GM18508 (cell line): ENCODE measurements around the gene HNRNPUL2.
"Not testable (repeated sequence)": the region's sequence is repeated elsewhere in the genome, so short reads cannot be mapped to it uniquely, and the experiment has no call there.

Experiments used
- ATAC-seq: cut with Tn5 transposase; IDR thresholded peaks from one replicate; pipeline ENCODE4 v1.9.1; 2021; ENCODE audit warnings: moderate number of reproducible peaks; ENCODE audit not compliant: insufficient read depth, unreplicated experiment

HNRNPUL2 gene

DNA sequence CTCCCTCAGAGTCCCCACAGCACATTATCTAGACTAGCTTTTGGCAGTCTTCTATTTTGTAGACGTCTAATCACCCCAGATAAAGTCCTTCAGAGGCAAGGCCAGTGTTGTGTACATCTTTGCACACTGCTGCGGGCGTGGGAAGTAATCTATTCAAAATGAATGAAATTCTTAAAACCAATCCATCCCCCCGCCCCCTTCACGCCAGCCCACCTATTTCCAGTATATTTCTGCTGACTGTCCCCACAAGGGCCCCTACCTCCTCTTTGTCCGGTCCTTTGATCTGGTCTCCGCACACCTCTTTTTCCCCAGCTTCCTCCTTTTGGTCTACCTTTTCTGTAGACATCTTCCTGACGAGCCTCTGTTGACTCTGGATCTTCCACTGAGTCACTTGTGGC, 20.4 kb downstream of the HNRNPUL2 start:
- no peak for ATAC-seq

DNA sequence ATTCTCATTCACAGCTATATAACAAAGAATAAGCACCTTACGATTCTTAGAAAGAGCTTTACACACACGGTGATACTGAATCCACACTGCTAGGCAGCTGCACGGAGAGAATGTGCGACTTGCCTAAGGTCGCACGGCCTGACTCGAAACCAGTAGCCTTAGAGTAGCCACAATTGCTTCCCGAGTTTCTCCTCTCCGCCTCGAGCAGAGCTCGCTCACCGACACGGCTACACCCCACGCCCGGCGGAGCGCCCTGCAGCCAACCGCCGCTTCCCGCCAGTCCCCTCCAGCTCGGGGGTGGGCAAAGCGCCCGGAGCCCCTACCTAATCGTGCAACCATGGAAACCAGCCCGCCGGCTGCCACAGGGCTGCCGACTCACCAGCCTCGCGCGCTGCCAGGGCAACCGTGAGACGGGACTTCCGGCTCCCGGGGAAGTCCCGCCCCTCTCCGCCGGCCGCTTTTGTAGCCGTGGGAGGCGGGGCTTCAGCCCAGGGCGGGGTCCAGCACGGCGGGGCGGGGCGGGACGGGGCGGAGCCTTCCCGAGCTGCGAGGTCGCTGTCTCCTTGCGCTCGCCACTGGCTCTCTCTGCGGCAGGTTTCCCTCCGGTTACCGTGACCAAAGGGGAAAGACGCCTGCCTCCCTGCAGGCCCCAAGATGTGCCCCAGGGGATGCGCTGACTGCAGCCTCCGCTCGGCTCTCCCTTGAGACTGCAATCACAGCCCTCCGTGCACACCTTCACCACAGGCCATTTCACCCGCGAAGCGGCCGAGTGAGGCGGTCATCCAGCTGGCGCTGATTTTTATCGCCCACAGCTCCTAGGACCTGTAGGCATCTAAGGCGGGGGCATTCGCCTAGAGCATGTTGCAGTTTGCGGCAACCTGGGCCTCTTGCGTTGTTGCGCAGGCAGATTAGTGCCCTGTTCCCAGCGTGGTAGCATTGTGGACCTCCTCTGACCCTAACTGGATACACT, 21.1 kb downstream of the HNRNPUL2 start:
- no peak for ATAC-seq

DNA sequence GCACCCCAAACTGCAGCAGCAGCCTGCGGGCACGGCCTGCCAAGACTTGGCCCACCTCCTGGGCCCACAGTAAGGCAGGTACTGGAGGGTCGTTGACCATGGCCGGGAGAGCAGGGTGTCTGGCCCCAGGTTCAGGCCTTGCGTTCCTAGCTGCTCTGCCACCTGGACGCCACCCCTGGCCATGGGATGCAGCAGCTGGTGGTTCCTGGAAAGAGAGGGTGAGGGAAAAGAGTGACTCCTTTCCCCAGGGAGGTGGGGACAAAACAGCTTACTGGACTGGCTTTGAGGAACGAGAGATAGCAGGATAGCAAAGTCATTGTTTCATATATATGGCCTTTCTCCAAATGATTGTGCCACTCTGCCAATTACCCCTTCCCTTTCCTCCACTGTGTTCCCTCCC, 21.8 kb downstream of the HNRNPUL2 start:
- ATAC-seq: no peak

DNA sequence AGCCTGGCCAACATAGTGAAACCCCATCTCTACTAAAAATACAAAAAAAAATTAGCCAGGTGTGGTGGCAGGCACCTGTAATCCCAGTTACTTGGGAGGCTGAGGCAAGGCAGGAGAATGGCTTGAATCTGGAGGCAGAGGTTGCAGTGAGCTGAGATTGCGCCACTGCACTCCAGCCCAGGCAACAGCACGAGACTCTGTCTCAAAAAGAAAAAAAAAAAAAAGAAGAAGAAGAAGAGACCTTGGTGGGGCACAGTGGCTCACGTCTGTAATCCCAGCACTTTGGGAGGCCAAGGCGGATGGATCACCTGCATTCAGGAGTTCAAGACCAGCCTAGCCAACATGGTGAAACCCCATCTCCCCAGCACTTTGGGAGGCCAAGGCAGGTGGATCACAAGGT, 23.3 kb downstream of the HNRNPUL2 start:
- ATAC-seq: not testable (repeated sequence)

DNA sequence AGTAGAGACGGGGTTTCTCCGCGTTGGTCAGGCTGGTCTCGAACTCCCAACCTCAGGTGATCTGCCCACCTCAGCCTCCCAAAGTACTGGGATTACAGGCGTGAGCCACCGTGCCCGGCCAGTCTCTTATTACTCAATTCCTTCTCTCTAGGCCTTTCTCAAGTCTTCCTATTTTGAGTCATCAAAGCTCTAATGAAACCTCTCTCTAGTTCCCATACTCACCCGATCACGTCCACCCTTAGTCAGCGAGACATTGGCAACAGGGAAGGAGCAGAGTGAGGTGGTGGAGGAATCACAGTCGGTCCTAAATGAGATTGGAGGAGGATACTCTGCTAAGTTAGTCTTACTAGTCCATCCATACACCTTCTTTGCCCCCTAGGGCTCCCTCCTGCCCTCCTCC, 25.0 kb downstream of the HNRNPUL2 start:
- ATAC-seq: no peak

DNA sequence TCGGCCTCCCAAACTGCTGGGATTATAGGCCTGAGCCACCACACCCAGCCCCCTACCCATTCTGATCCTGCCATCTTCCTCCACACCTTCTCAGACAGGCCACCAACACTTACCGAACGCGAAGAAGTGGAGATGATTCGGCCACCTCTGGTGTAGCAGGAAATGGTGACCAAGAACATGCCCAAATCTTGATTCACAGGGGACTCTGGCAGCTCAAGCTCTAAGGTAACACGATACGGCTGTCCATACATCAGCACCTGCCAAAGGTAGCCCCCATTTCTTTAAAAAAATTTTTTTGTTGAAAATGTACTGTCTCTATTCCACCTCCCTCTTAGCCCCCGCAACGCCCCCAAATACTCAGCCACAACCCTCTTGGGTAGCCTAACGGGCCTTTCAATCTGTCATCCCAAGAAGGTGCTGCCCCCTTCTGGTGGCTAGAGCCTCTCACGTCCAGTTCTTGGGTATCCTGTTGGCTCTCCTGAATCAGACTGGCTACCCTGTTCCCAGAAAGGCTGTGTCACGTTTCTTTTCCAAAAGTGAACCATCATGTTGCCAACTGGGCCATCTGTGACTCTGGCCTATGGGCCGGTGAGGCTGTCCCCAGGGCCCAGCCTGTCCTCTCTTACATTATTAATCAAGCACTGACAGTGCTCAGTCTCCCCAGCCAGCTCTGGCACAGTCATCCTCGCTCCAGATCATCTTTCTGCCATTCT, 32.6 kb downstream of the HNRNPUL2 start:
- ATAC-seq: no peak

DNA sequence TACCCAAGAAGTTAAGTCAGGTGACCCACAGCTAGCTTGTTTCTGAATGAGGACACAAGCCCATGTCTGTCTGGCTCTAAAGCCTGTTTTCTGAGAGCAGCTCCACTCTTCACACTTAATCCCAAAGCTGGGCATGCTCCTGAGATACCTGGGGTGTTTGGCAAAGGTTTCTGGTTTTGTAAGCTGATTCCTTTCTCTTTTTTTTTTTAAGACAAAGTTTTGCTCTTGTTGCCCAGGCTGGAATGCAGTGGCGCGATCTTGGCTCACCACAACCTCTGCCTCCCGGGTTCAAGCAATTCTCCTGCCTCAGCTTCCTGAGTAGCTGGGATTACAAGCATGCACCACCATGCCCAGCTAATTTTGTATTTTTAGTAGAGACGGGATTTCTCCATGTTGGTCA, 33.6 kb downstream of the HNRNPUL2 start:
- not testable (repeated sequence) for ATAC-seq

GRCh38 chr11:62689421-62690183, 37.7 kb downstream of the HNRNPUL2 start, which contains the start of gene LRRN4CL:
Gene LRRN4CL, minus strand, starts transcription at chr11:62689530. Its CDS starts 1,022 bp downstream, at chr11:62688508.
- no peak for ATAC-seq

DNA sequence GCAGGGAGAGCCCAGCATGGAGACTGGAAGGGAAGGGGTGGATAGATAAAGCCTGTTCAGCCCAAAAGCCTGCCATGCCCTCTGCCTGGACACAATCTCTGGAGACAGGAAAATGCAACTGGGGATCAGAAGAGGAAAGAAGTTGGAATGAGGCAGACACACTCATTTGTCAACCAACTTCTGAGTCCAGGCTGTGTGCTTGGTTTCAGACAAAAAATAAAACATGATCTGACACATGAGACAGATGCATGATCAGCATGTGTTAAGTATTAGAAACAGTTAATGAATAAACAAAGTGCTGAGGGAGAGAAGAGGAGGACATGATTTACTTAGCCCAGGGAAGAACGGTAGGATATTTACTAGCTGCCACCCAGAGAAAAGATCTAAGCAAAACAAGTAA, 38.8 kb downstream of the HNRNPUL2 start:
- no peak for ATAC-seq

- ATAC-seq: no peak
These were observed 39.5 kb downstream of the HNRNPUL2 start for GRCh38 chr11:62687508-62688396.

DNA sequence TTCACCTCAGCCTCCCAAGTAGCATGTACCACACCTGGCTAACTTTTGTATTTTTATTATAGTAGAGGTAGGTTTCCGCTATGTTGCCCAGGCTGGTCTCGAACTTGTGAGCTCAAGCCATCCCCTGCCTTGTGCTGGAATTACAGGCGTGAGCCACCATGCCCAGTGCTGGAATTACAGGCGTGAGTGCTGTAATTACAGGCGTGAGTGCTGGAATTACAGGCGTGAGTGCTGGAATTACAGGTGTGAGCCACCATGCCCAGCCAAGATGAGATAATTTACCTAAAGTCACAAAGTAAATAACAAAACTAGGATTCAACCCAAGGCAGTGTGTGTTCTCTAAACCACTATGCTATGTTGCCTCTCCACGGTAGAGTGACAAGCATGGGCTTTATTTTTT, 44.7 kb downstream of the HNRNPUL2 start:
- no peak for ATAC-seq

DNA sequence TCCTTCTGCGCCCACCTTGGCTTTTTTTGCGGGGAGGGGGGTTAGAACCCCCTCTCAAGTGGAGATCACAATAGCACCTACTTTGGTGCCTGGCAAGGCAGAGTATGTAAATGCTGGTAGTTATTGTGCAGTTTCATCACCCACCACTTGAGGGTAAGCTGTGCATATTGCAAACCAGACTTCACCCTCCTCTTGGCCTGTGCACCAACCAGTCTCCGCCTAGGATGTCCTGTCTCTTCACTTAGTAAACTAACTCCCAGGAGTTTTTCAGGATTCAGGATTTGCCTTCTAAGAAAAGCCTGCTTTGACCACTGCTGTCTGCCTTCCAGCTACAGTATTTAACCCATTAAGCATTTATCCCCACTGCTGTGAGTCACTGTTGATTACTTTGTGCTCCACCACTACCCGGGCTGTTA, 46.4 kb downstream of the HNRNPUL2 start:
- no peak for ATAC-seq

GRCh38 chr11:62678770-62679696, 48.2 kb downstream of the HNRNPUL2 start, which contains the start of gene UBXN1:
Gene UBXN1, minus strand, starts transcription at chr11:62679073. Its CDS starts 150 bp downstream, at chr11:62678923.
- ATAC-seq: no peak

- no peak for ATAC-seq
These were observed 48.9 kb downstream of the HNRNPUL2 start for GRCh38 chr11:62678433-62678769.

GRCh38 chr11:62677714-62678113, 49.5 kb downstream of the HNRNPUL2 start:
- no peak for ATAC-seq

- no peak for ATAC-seq
These were observed 50.1 kb downstream of the HNRNPUL2 start for GRCh38 chr11:62677156-62677555.

DNA sequence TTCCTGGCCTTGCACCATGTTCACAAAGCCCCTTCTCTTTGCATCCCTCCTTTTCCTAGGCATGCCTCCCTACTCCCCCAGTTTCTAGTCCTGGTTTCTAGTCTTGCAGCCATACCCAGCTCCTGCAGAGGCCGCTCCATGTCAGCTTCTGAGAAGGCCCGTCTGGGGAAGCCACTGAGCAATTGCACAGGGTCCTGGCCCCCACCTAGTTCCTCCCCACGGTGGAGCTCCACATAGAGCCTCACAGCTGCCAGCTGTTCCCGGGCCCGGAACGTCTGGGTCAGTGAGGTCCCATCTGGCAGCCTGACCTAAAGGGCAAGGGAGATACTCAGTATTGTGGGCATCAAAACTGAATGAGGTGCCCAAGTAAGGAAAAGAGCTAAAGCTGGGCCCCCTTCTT, 50.6 kb downstream of the HNRNPUL2 start:
- no peak for ATAC-seq

GRCh38 chr11:62675415-62675814, 51.8 kb downstream of the HNRNPUL2 start:
- ATAC-seq: not testable (repeated sequence)

DNA sequence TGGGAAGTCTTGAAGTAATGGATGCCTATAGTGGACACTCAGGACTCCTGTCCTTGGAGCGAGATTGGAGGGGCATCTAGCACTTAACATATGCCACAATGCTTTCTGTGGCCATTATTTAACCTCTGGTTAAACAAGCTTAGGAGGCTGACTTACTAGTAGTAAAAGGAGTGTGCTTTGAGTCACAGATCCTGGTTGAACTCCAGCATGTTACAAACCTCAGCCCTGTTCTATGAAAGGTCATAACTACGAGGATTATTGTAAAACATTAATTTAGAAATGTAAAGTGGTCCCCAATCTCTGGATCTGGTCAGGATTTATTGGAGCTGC, 54.1 kb downstream of the HNRNPUL2 start:
- ATAC-seq: no peak
